ENCODE results near the gene METTL9. TPM values are rescaled to one million over a fixed set of nuclear protein-coding genes. Genes with fewer than 3 reads are reported as not detected.
A peak's percentile ranks its signal among the peaks of the same experiment; 100 is the strongest.
"Not testable (repeated sequence)": the region's sequence is repeated elsewhere in the genome, so short reads cannot be mapped to it uniquely, and the experiment has no call there.

Gene METTL9
- total and polyA plus RNA-seq, 2 donors = 97.7 to 155 TPM

GRCh38 chr16:21625026-21625425, 25.6 kb downstream of the METTL9 start:
- Histone ChIP-seq H3K27ac (ENCODE audit: low read depth in 1 of 2, low read length in 1 of 2) (no peak overlapping the region), H3K4me1 (ENCODE audit: control insufficient read depth in 2 of 2, insufficient read depth in 2 of 2, low read length in 2 of 2) (peaks cover 0 to 6% of the 10 kb centered on the region in 2 donors)
- WGBS = 98% methylated on average over 1 of the region's 1 CpG

GRCh38 chr16:21626659-21627277, 27.4 kb downstream of the METTL9 start:
- Histone ChIP-seq H3K27me3 (ENCODE audit: control insufficient read depth in 2 of 2, insufficient read depth in 1 of 2, low read length in 1 of 2) (no peaks in the 10 kb centered on the region), H3K4me1 (ENCODE audit: control insufficient read depth in 2 of 2, insufficient read depth in 2 of 2, low read length in 2 of 2) (peaks cover 0 to 6% of the 10 kb centered on the region in 2 donors), H3K9me3 (ENCODE audit: control insufficient read depth in 2 of 2, insufficient read depth in 1 of 2, low read length in 1 of 2) (peaks cover 0 to 2% of the 10 kb centered on the region in 2 donors), H3K36me3 (ENCODE audit: control insufficient read depth in 2 of 2, insufficient read depth in 2 of 2, low read length in 1 of 2) (peaks cover 23% of the 10 kb centered on the region in 2 donors), H3K27ac (ENCODE audit: low read depth in 1 of 2, low read length in 1 of 2) (no peak overlapping the region), H3K4me3 (ENCODE audit: low read length in 2 of 2) (no peak overlapping the region)
- peak in 1 of 9 donors; percentile 34 for DNase-seq (ENCODE audit: low read depth in 6 of 9, low spot score in 9 of 9)
- WGBS = 47% methylated on average over 6 of the region's 6 CpGs

More at GRCh38 chr16:21625026-21625425, 25.6 kb downstream of the METTL9 start:
- DNase-seq (ENCODE audit: low read depth in 6 of 9, low spot score in 9 of 9) = no peak
- H3K9me3 ChIP-seq (ENCODE audit: control insufficient read depth in 2 of 2, insufficient read depth in 1 of 2, low read length in 1 of 2) = peaks cover 0 to 2% of the 10 kb centered on the region in 2 donors
- H3K27me3 ChIP-seq (ENCODE audit: control insufficient read depth in 2 of 2, insufficient read depth in 1 of 2, low read length in 1 of 2) = no peaks in the 10 kb centered on the region
- peaks cover 21 to 23% of the 10 kb centered on the region in 2 donors for H3K36me3 ChIP-seq (ENCODE audit: control insufficient read depth in 2 of 2, insufficient read depth in 2 of 2, low read length in 1 of 2)
- no peak overlapping the region for H3K4me3 ChIP-seq (ENCODE audit: low read length in 2 of 2)

DNA sequence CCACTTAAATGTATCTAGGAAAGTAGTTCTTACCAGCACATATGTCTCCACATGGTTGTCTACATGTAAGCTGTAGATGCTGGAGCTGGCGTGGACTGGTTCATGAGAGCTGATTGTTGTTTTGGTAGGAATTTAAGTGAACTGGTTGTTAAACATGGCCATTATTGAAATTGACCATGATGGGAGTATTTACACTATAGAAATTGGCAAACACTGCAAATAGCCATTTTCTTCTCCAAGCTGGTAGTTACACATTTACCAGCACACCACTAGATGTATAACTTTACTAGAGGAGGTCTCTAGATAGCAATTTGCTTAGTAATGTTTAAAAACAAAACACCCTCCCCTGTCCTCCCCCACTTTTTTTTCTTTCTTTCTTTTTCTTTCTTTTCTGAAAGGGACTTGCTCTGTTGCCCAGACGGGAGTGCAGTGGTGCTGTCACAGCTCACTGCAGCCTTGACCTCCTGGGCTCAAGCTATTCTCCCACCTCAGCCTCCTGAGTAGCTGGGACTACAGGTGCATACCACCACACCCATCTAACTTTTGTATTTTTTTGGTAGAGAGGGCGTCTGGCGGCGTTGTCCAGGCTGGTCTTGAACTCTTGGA, 28.8 kb downstream of the METTL9 start:
- Histone ChIP-seq H3K27ac (ENCODE audit: low read depth in 1 of 2, low read length in 1 of 2) (no peak overlapping the region), H3K9me3 (ENCODE audit: control insufficient read depth in 2 of 2, insufficient read depth in 1 of 2, low read length in 1 of 2) (peaks cover 0 to 2% of the 10 kb centered on the region in 2 donors), H3K4me1 (ENCODE audit: control insufficient read depth in 2 of 2, insufficient read depth in 2 of 2, low read length in 2 of 2) (peaks cover 0 to 6% of the 10 kb centered on the region in 2 donors), H3K36me3 (ENCODE audit: control insufficient read depth in 2 of 2, insufficient read depth in 2 of 2, low read length in 1 of 2) (peaks cover 23% of the 10 kb centered on the region in 2 donors), H3K4me3 (ENCODE audit: low read length in 2 of 2) (no peak overlapping the region), H3K27me3 (ENCODE audit: control insufficient read depth in 2 of 2, insufficient read depth in 1 of 2, low read length in 1 of 2) (no peaks in the 10 kb centered on the region)
- no peak for DNase-seq (ENCODE audit: low read depth in 6 of 9, low spot score in 9 of 9)
- WGBS = 97% methylated on average over 5 of the region's 5 CpGs

- peaks cover 0 to 6% of the 10 kb centered on the region in 2 donors for H3K4me1 ChIP-seq (ENCODE audit: control insufficient read depth in 2 of 2, insufficient read depth in 2 of 2, low read length in 2 of 2)
- H3K36me3 ChIP-seq (ENCODE audit: control insufficient read depth in 2 of 2, insufficient read depth in 2 of 2, low read length in 1 of 2) = peaks cover 23% of the 10 kb centered on the region in 2 donors
- 97% methylated on average over 5 of the region's 5 CpGs for WGBS
- no peak for DNase-seq (ENCODE audit: low read depth in 6 of 9, low spot score in 9 of 9)
- no peak overlapping the region for H3K4me3 ChIP-seq (ENCODE audit: low read length in 2 of 2)
- peaks cover 0 to 2% of the 10 kb centered on the region in 2 donors for H3K9me3 ChIP-seq (ENCODE audit: control insufficient read depth in 2 of 2, insufficient read depth in 1 of 2, low read length in 1 of 2)
- no peak overlapping the region for H3K27ac ChIP-seq (ENCODE audit: low read depth in 1 of 2, low read length in 1 of 2)
- H3K27me3 ChIP-seq (ENCODE audit: control insufficient read depth in 2 of 2, insufficient read depth in 1 of 2, low read length in 1 of 2) = no peaks in the 10 kb centered on the region
These were observed 29.4 kb downstream of the METTL9 start for GRCh38 chr16:21628772-21629171.

GRCh38 chr16:21629616-21630539, 30.5 kb downstream of the METTL9 start:
- H3K27ac ChIP-seq (ENCODE audit: low read depth in 1 of 2, low read length in 1 of 2) = not testable (repeated sequence)

DNA sequence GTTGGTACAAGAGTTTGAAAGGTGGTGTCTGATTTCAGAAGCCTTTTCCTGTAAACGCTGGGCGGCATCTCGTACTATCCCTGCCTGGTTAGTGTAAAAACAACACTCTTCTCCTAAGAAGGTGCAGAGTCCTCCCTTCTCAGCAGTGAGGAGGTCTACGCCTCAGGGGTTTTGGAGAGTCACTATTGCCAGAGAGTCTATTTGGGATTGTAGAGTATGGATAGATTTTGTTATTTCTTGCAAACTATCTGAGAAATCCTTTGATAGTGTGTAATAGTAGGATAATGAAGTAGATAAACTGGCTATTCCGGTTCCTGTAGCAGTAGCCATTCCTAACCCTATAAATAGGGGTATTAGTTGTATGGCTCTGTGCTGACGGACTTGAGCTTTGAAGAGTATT, 31.5 kb downstream of the METTL9 start:
- 97% methylated on average over 6 of the region's 6 CpGs for WGBS
- not testable (repeated sequence) for H3K27ac ChIP-seq (ENCODE audit: low read depth in 1 of 2, low read length in 1 of 2)

More at GRCh38 chr16:21629616-21630539, 30.5 kb downstream of the METTL9 start:
- WGBS = 98% methylated on average over 37 of the region's 37 CpGs
- H3K4me3 ChIP-seq (ENCODE audit: low read length in 2 of 2); H3K27me3 ChIP-seq (ENCODE audit: control insufficient read depth in 2 of 2, insufficient read depth in 1 of 2, low read length in 1 of 2); H3K4me1 ChIP-seq (ENCODE audit: control insufficient read depth in 2 of 2, insufficient read depth in 2 of 2, low read length in 2 of 2); DNase-seq (ENCODE audit: low read depth in 6 of 9, low spot score in 9 of 9); H3K9me3 ChIP-seq (ENCODE audit: control insufficient read depth in 2 of 2, insufficient read depth in 1 of 2, low read length in 1 of 2): not testable (repeated sequence)
- peaks cover 20 to 23% of the 10 kb centered on the region in 2 donors for H3K36me3 ChIP-seq (ENCODE audit: control insufficient read depth in 2 of 2, insufficient read depth in 2 of 2, low read length in 1 of 2)

DNA sequence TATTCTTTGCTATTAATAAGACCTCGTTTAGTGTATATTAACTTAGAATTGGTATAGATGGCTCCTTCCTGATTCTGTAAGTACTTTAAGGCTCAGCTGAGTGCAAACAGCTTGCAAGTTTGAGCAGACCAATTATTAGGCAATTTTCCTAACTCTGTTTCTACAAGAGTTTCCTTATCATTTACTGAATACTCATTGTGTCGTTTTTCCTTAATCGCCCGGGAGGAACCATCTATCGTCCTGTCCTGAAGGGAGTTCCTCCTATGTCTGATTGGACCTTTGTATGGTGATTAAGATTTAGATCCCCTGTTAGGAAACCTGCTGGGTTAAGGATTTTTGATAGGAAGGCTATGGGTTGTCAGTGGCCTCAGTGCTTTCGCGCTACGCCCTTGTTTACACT, 32.0 kb downstream of the METTL9 start:
- H3K27me3 ChIP-seq (ENCODE audit: control insufficient read depth in 2 of 2, insufficient read depth in 1 of 2, low read length in 1 of 2); DNase-seq (ENCODE audit: low read depth in 6 of 9, low spot score in 9 of 9); H3K9me3 ChIP-seq (ENCODE audit: control insufficient read depth in 2 of 2, insufficient read depth in 1 of 2, low read length in 1 of 2); H3K4me3 ChIP-seq (ENCODE audit: low read length in 2 of 2); H3K4me1 ChIP-seq (ENCODE audit: control insufficient read depth in 2 of 2, insufficient read depth in 2 of 2, low read length in 2 of 2); H3K27ac ChIP-seq (ENCODE audit: low read depth in 1 of 2, low read length in 1 of 2): not testable (repeated sequence)
- H3K36me3 ChIP-seq (ENCODE audit: control insufficient read depth in 2 of 2, insufficient read depth in 2 of 2, low read length in 1 of 2) = peaks cover 15 to 23% of the 10 kb centered on the region in 2 donors
- 98% methylated on average over 8 of the region's 8 CpGs for WGBS

More for the DNA sequence above, 31.5 kb downstream of the METTL9 start:
- H3K4me3 ChIP-seq (ENCODE audit: low read length in 2 of 2); H3K27me3 ChIP-seq (ENCODE audit: control insufficient read depth in 2 of 2, insufficient read depth in 1 of 2, low read length in 1 of 2); H3K4me1 ChIP-seq (ENCODE audit: control insufficient read depth in 2 of 2, insufficient read depth in 2 of 2, low read length in 2 of 2); DNase-seq (ENCODE audit: low read depth in 6 of 9, low spot score in 9 of 9); H3K9me3 ChIP-seq (ENCODE audit: control insufficient read depth in 2 of 2, insufficient read depth in 1 of 2, low read length in 1 of 2): not testable (repeated sequence)
- peaks cover 17 to 23% of the 10 kb centered on the region in 2 donors for H3K36me3 ChIP-seq (ENCODE audit: control insufficient read depth in 2 of 2, insufficient read depth in 2 of 2, low read length in 1 of 2)

DNA sequence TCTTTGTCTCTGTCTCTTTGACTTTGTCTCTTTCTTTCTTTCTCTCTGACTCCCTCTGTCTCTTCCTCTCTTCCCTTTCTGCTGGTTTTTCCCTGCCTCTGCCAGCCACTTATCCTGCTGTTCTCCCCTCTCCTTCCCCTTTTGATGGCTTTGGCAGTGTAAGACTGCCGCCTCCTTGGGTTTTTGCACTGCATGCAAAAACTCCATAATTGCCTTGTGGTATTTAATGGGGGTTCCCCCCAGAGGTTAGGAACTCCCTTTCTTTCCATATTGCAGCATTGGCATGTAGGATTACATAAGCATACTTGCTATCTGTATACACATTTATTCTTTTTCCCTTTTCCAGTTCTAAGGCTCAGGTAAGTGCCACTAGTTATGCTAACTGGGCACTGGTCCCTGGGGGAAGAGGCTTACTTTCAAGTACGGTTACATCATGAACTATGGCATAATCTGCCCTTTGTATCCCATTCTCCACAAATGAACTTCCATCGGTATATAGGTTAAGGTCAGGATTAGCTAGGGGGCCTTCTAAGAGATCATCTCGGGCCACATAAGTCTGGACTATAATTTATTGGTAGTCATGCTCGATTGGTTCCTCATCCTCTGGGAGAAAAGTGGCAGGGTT, 32.7 kb downstream of the METTL9 start:
- H3K27me3 ChIP-seq (ENCODE audit: control insufficient read depth in 2 of 2, insufficient read depth in 1 of 2, low read length in 1 of 2); H3K27ac ChIP-seq (ENCODE audit: low read depth in 1 of 2, low read length in 1 of 2); DNase-seq (ENCODE audit: low read depth in 6 of 9, low spot score in 9 of 9); H3K9me3 ChIP-seq (ENCODE audit: control insufficient read depth in 2 of 2, insufficient read depth in 1 of 2, low read length in 1 of 2); H3K4me3 ChIP-seq (ENCODE audit: low read length in 2 of 2); H3K4me1 ChIP-seq (ENCODE audit: control insufficient read depth in 2 of 2, insufficient read depth in 2 of 2, low read length in 2 of 2): not testable (repeated sequence)
- H3K36me3 ChIP-seq (ENCODE audit: control insufficient read depth in 2 of 2, insufficient read depth in 2 of 2, low read length in 1 of 2) = peaks cover 14 to 20% of the 10 kb centered on the region in 2 donors
- WGBS = 89% methylated on average over 5 of the region's 5 CpGs

Measured in thymus (tissue), 11 donors.